ENCODE measurements around the gene GGNBP2.
"Not testable (repeated sequence)": the region's sequence is repeated elsewhere in the genome, so short reads cannot be mapped to it uniquely, and the experiment has no call there.

Gene GGNBP2

DNA sequence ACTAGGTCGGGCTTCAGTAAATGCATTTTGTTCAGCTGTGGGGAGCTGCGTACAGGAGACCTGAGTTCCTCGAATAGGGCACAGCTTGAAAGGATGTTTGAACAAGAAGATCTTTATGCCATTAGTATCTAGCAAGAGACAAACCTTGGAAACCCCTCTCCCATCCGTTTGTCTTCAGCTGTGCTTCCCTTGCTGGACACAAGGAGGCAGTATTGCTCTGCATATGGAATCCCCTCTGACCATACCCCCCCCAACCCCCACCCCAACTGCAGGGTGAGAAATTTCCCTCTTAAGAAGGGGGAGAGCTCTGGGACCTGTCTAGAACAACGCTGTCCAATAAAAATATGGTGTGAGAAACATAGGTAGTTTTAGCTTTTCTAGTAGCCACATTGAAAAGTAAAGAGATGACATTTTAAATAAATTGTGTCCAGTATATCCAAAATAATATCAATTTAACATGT is 58.2 kb downstream of the GGNBP2 start:
- H3K4me3 ChIP-seq (ENCODE audit: low read length) = peak overlapping the region; percentile 70
- H3K27ac ChIP-seq (ENCODE audit: low read depth, low read length) = no peak overlapping the region
- H3K4me1 ChIP-seq (ENCODE audit: insufficient read depth, low read length) = peaks cover 17% of the 10 kb centered on the region
- H3K36me3 ChIP-seq (ENCODE audit: insufficient read depth, low read length) = peaks cover 20% of the 10 kb centered on the region
- H3K9ac ChIP-seq (ENCODE audit: low read depth, low read length) = peak overlapping the region; percentile 77
- H3K9me3 ChIP-seq (ENCODE audit: insufficient read depth, low read depth, low read length) = no peaks in the 10 kb centered on the region
- 1% methylated on average over 5 of the region's 5 CpGs for WGBS
- no peaks in the 10 kb centered on the region; the same call in 1 of the 2 replicates for H3K27me3 ChIP-seq (ENCODE audit: insufficient read depth, low read length)

DNA sequence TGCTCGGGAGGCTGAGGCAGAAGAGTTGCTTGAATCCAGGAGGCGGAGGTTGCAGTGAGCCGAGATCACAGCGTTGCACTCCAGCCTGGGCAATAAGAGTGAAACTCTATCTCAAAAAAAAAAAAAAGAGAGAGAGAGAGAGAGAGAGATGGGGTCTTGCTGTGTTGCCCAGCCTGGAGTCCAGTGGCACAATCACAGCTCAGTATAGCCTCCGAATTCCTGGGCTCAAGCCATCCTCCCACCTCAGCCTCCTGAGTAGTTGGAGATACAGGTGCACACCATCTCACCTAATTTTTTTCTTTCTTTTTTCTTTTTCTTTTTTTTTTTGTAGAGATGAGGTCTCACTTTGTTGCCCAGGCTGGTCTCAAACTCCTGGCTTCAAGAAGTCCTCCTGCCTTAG is 60.3 kb downstream of the GGNBP2 start:
- H3K36me3 ChIP-seq (ENCODE audit: insufficient read depth, low read length) = not testable (repeated sequence)
- 91% methylated on average over 5 of the region's 5 CpGs for whole genome bisulfite sequencing

DNA sequence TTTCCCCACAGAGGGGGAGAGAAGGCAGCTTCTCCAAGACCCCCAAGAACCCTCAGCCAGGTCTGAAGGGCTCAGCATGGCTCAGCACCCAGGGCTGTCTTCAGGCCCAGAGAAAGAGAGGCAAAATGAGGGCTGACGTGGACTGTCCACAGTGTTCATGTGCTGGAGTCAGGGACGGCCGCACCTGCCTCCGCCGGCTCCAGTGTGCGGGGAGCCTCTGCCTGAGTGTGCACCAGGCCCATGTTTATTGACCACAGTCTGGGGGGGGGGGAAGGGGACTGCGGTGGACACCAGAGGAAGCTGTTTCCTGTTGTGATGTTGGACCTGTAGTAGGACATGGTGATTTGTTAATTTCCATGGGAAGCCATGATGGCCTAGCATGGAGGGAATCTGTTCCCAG is 63.6 kb downstream of the GGNBP2 start:
- Histone ChIP-seq H3K9ac (ENCODE audit: low read depth, low read length) (no peak overlapping the region), H3K4me1 (ENCODE audit: insufficient read depth, low read length) (peaks cover 12% of the 10 kb centered on the region), H3K27me3 (ENCODE audit: insufficient read depth, low read length) (no peaks in the 10 kb centered on the region), H3K36me3 (ENCODE audit: insufficient read depth, low read length) (peaks cover 4% of the 10 kb centered on the region; the same call in 1 of the 2 replicates), H3K9me3 (ENCODE audit: insufficient read depth, low read depth, low read length) (no peaks in the 10 kb centered on the region), H3K4me3 (ENCODE audit: low read length) (no peak overlapping the region), H3K27ac (ENCODE audit: low read depth, low read length) (no peak overlapping the region)
- 95% methylated on average over 7 of the region's 7 CpGs for WGBS

More for the DNA sequence above, 60.3 kb downstream of the GGNBP2 start:
- H3K27ac ChIP-seq (ENCODE audit: low read depth, low read length); H3K9ac ChIP-seq (ENCODE audit: low read depth, low read length); H3K4me3 ChIP-seq (ENCODE audit: low read length); H3K27me3 ChIP-seq (ENCODE audit: insufficient read depth, low read length); H3K9me3 ChIP-seq (ENCODE audit: insufficient read depth, low read depth, low read length): not testable (repeated sequence)
- H3K4me1 ChIP-seq (ENCODE audit: insufficient read depth, low read length) = peaks cover 17% of the 10 kb centered on the region

DNA sequence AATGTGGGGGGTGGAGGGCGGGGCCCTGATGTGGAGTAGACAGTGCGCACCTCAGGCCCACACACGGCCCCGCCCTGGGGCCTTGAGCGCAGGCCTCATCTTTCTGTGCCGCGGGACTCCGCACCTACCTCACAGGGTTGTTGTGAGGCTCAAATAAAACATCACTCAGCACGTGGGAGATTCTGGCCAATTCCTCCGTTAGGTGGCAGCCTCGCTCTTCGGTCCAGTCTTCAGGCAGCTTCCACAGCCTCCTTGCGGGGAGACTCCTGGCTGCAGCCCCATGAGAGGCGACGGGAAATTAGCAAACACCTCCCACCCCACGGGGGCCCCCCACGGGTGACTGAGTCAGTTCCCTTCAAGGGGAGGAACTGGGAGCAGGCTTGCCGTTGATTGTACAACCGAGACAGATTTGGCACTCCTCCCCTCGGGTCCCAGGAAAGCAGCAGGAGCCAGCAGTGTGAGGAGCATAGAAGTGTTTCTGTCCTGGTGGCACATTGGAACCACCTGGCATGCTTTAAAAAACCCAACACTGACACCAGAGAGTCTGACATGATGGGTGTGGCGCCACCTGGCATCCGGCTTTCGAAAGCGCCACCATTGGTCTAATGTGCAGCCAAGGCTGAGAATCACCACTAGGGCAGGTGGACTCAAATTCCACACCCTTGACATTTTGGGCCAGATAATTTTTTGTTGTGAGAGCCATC is 64.2 kb downstream of the GGNBP2 start:
- Histone ChIP-seq H3K4me3 (ENCODE audit: low read length) (no peak overlapping the region), H3K36me3 (ENCODE audit: insufficient read depth, low read length) (peaks cover 4% of the 10 kb centered on the region; the same call in 1 of the 2 replicates), H3K27me3 (ENCODE audit: insufficient read depth, low read length) (no peaks in the 10 kb centered on the region), H3K9me3 (ENCODE audit: insufficient read depth, low read depth, low read length) (no peaks in the 10 kb centered on the region), H3K27ac (ENCODE audit: low read depth, low read length) (no peak overlapping the region), H3K9ac (ENCODE audit: low read depth, low read length) (no peak overlapping the region), H3K4me1 (ENCODE audit: insufficient read depth, low read length) (peaks cover 13% of the 10 kb centered on the region)
- 77% methylated on average over 24 of the region's 24 CpGs for WGBS

DNA sequence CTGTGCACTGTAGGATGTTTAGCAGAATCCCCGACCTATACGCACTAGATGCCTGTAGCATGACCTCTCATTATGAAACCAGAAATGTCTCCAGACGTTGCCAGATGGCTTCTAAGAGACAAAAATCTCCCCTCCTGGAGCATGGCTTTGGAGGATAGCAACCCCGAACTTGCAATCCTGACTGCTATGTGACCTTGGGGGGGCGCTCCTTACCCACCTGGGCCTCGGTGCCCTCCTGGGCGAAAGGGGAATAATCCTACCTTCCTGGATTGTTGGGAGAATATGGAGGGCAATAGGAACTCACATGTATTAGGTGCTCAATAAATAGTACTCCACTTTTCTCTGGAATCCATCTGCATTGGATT is 64.8 kb downstream of the GGNBP2 start:
- Histone ChIP-seq H3K36me3 (ENCODE audit: insufficient read depth, low read length) (peaks cover 4% of the 10 kb centered on the region; the same call in 1 of the 2 replicates), H3K9ac (ENCODE audit: low read depth, low read length) (no peak overlapping the region), H3K4me3 (ENCODE audit: low read length) (no peak overlapping the region), H3K27ac (ENCODE audit: low read depth, low read length) (no peak overlapping the region), H3K9me3 (ENCODE audit: insufficient read depth, low read depth, low read length) (no peaks in the 10 kb centered on the region), H3K4me1 (ENCODE audit: insufficient read depth, low read length) (peaks cover 15% of the 10 kb centered on the region), H3K27me3 (ENCODE audit: insufficient read depth, low read length) (no peaks in the 10 kb centered on the region)
- WGBS = 89% methylated on average over 7 of the region's 7 CpGs

DNA sequence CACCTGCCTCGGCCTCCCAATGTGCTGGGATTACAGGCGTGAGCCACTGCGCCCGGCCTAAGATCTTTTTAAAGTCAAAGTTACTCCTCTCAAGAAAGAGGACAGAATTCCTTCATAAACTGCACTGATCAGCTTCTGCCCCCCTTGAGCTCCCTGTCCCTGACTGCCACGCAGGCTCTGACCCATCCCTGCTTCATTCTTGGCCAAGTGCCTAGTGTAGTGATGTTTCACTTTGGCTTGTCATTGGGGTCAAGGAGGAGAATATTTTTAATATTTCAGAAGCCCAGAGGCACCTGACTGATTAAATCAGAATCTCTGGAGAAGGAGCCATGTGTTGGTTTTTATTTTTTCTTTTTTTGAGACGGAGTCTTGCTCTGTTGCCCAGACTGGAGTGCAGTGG is 65.8 kb downstream of the GGNBP2 start:
- Histone ChIP-seq H3K4me1 (ENCODE audit: insufficient read depth, low read length) (peaks cover 22% of the 10 kb centered on the region), H3K27me3 (ENCODE audit: insufficient read depth, low read length) (no peaks in the 10 kb centered on the region), H3K27ac (ENCODE audit: low read depth, low read length) (no peak overlapping the region), H3K9ac (ENCODE audit: low read depth, low read length) (no peak overlapping the region), H3K9me3 (ENCODE audit: insufficient read depth, low read depth, low read length) (no peaks in the 10 kb centered on the region), H3K4me3 (ENCODE audit: low read length) (no peak overlapping the region), H3K36me3 (ENCODE audit: insufficient read depth, low read length) (peaks cover 4% of the 10 kb centered on the region; the same call in 1 of the 2 replicates)
- WGBS = 80% methylated on average over 6 of the region's 6 CpGs

DNA sequence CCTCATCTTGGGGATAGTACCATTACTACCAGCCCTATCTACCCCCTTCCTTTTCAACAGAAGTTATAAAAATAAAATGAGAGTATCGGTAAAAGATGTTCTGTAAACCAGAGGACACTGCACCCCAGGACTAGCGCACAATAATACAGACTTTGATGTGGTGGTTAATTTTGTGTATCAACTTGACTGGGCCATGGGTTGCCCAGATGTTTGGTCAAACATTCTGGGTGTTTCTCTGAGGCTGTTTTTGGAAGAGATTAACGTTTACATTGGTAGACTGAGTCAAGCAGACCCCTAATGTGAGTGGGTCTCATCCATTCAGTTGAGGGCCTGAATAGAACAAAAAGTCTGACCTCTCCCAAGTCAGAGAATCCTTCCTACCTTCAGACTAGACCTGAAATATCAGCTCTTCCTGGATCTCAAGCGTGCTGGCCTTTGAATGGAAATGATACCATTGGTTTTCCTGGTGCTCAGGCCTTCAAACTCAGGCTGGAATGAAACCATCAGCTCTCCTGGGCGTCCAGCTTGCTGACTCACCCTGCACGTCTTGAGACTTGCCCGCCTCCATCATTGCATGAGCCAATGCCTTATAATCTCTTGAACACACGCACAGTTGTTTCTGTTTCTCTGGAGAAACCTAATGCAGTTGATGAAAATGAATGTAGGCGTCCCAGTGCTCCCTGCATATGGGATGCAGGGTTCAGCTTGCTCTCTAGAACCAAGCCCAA is 66.8 kb downstream of the GGNBP2 start:
- H3K9ac ChIP-seq (ENCODE audit: low read depth, low read length) = no peak overlapping the region
- WGBS = 90% methylated on average over 9 of the region's 9 CpGs
- peaks cover 22% of the 10 kb centered on the region for H3K4me1 ChIP-seq (ENCODE audit: insufficient read depth, low read length)
- H3K27me3 ChIP-seq (ENCODE audit: insufficient read depth, low read length) = no peaks in the 10 kb centered on the region
- no peak overlapping the region for H3K4me3 ChIP-seq (ENCODE audit: low read length)
- H3K27ac ChIP-seq (ENCODE audit: low read depth, low read length) = no peak overlapping the region
- H3K36me3 ChIP-seq (ENCODE audit: insufficient read depth, low read length) = peaks cover 4% of the 10 kb centered on the region; the same call in 1 of the 2 replicates
- H3K9me3 ChIP-seq (ENCODE audit: insufficient read depth, low read depth, low read length) = no peaks in the 10 kb centered on the region

DNA sequence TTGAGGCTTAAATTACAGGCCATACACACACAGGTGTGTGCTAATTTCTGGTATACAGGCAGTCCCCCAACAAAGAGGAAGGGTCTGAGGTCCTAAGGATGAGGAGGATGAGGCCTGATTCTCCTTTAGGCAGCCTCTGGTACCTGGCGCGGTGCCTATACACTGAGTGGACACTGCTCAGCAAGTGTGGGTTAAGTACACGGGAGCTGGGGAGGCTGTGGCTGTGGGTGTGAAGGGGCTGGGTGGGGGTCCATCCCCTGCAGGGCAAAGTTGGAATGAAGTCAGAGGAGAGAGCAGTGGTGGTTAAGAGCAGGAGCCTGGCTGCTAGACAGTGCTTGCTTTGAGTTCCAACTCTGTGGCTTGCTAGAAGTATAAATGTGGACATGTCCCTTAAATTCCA is 67.6 kb downstream of the GGNBP2 start:
- Histone ChIP-seq H3K27ac (ENCODE audit: low read depth, low read length) (no peak overlapping the region), H3K27me3 (ENCODE audit: insufficient read depth, low read length) (no peaks in the 10 kb centered on the region), H3K4me1 (ENCODE audit: insufficient read depth, low read length) (peaks cover 22% of the 10 kb centered on the region), H3K9me3 (ENCODE audit: insufficient read depth, low read depth, low read length) (no peaks in the 10 kb centered on the region), H3K9ac (ENCODE audit: low read depth, low read length) (no peak overlapping the region), H3K4me3 (ENCODE audit: low read length) (no peak overlapping the region), H3K36me3 (ENCODE audit: insufficient read depth, low read length) (peaks cover 4% of the 10 kb centered on the region; the same call in 1 of the 2 replicates)
- 86% methylated on average over 3 of the region's 3 CpGs for WGBS

DNA sequence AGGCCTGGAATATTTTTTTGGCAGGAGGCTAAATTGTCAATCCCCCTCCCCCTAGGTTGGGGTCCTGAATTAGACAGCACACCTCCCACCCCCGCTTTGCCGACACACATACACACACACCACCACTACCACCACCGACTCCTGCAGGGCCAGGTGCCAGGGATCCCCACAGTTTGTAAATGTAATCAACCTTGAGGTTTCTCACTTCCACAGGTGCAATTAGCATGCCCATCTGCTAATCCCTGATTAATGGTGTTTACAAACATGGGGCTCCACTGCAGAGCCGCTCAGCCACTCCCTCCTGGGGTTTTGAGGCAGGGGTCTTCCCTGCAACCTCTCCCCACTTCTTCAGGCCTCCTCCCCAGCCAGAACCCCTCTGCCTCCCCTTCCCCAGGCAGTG is 68.4 kb downstream of the GGNBP2 start:
- no peak overlapping the region for H3K9ac ChIP-seq (ENCODE audit: low read depth, low read length)
- no peak overlapping the region for H3K4me3 ChIP-seq (ENCODE audit: low read length)
- H3K27ac ChIP-seq (ENCODE audit: low read depth, low read length) = no peak overlapping the region
- H3K36me3 ChIP-seq (ENCODE audit: insufficient read depth, low read length) = peaks cover under 1% of the 10 kb centered on the region; the same call in 1 of the 2 replicates
- no peaks in the 10 kb centered on the region for H3K9me3 ChIP-seq (ENCODE audit: insufficient read depth, low read depth, low read length)
- peaks cover 22% of the 10 kb centered on the region for H3K4me1 ChIP-seq (ENCODE audit: insufficient read depth, low read length)
- H3K27me3 ChIP-seq (ENCODE audit: insufficient read depth, low read length) = no peaks in the 10 kb centered on the region
- WGBS = 44% methylated on average over 4 of the region's 4 CpGs

DNA sequence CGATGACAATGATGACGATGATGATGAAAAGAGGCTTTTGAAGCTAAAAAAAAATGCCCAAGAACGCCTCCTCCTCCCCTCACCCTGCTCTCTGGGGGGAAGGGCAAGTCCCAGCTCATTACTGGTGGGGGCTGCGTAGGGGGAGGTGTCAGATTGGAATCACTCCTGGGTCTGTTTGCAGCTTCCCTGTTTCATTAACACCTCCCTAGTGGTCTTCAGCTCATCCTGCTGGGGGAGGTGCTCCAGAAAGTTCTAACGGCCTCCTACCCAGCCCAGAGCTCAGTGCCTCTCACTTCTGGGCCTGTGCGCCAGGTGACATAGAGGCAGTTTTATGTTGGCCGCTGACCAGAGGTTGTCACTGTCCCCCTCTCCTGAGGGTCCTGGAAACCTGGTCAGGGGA is 69.4 kb downstream of the GGNBP2 start:
- H3K36me3 ChIP-seq (ENCODE audit: insufficient read depth, low read length) = no peaks in the 10 kb centered on the region
- peaks cover 22% of the 10 kb centered on the region for H3K4me1 ChIP-seq (ENCODE audit: insufficient read depth, low read length)
- H3K9me3 ChIP-seq (ENCODE audit: insufficient read depth, low read depth, low read length) = no peaks in the 10 kb centered on the region
- no peak overlapping the region for H3K4me3 ChIP-seq (ENCODE audit: low read length)
- H3K27ac ChIP-seq (ENCODE audit: low read depth, low read length) = no peak overlapping the region
- no peaks in the 10 kb centered on the region for H3K27me3 ChIP-seq (ENCODE audit: insufficient read depth, low read length)
- WGBS = 71% methylated on average over 5 of the region's 7 CpGs
- no peak overlapping the region for H3K9ac ChIP-seq (ENCODE audit: low read depth, low read length)

DNA sequence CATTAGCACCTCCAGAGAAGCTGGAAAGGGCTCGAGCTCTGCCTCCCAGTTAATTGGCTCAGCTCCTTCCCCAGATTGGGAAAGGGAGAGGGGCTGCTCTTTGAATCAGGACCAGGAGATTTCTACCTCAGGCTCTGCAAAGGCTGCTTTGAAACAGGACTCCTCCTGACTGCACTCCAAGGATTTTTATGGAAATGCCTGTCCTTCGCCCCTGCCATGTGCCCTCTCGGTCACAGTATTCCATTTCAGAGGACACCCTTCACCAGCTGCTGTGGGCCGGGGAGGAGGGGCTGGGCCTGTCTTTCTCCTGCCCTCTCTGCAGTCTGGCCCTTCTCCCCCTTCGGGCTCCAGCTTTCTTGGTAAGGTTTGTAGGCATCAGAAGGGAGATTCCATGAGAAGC is 70.2 kb downstream of the GGNBP2 start:
- Histone ChIP-seq H3K27me3 (ENCODE audit: insufficient read depth, low read length) (no peaks in the 10 kb centered on the region), H3K9ac (ENCODE audit: low read depth, low read length) (no peak overlapping the region), H3K36me3 (ENCODE audit: insufficient read depth, low read length) (no peaks in the 10 kb centered on the region), H3K4me3 (ENCODE audit: low read length) (no peak overlapping the region), H3K9me3 (ENCODE audit: insufficient read depth, low read depth, low read length) (no peaks in the 10 kb centered on the region), H3K27ac (ENCODE audit: low read depth, low read length) (no peak overlapping the region), H3K4me1 (ENCODE audit: insufficient read depth, low read length) (peaks cover 22% of the 10 kb centered on the region)
- WGBS = 41% methylated on average over 5 of the region's 5 CpGs
